ENCODE measurements around the gene KCNQ4. TPM values are rescaled to one million over a fixed set of nuclear protein-coding genes. Genes with fewer than 3 reads are reported as not detected.

KCNQ4 gene
- total RNA-seq, 1 experiment from 2014 or later = 1.4 TPM

DNA sequence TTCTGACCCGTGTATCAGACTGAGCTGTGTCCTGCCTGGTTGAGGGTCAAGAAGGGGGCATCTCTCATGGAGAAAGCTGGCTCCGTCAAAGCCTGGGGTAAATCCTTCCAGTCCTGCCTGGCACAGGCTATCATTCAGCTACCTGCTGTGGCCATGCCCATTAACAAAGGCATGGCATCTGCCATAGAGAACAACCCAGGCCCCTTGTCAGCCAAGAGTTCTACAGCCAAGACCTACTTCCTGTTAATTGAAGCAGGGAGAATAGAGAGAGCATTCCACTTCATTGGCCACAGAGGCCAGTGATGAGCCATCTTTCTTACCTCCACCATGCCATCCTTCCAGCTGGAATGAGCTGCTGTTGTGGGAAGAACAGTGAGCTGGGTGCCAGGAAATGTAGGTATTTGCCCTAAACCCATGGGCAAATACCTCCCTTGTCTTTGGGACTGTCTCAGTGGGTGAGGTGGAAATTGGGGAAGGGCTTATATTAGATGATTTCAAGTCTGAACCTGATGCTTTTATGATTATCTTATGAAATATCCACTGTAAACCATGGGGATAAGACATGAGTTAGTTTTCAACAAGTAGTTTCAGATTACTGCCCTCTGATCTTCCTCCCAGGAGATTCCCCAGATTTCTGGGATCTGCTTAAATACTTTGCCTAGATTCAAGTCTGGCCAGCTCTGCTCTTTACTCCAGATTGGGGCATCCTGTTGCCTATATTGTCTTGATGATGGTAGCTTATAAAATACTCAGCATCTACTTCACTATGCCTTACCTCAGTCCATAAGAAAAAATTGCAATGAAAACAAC, 11.2 kb upstream of the KCNQ4 start:
- no peak overlapping the region for H3K9ac ChIP-seq (ENCODE audit: extremely low read depth, insufficient read length, low read length)
- H2AFZ ChIP-seq (ENCODE audit: low read length) = no peak overlapping the region
- TF ChIP-seq CTCF (conservative IDR thresholded peaks at IDR 0.05) = no peak
- Mint-ChIP-seq H3K27me3 (ENCODE audit: low read depth) (no peaks in the 10 kb centered on the region; the same call in 1 of the 2 replicates), H3K27ac (no peak overlapping the region), H3K36me3 (ENCODE audit: insufficient read depth in 1 of 3, low read depth in 3 of 3) (peaks cover 30 to 68% (median 62%) of the 10 kb centered on the region in 3 experiments), H3K9me3 (peaks cover 12 to 14% of the 10 kb centered on the region in 2 experiments), H3K4me3 (peak overlapping the region in 1 of 2 experiments; percentile 43; a peak in 2 of 5 replicates), H3K4me1 (peaks cover 16 to 28% of the 10 kb centered on the region in 2 experiments)
- H2BK15ac ChIP-seq (ENCODE audit: low read depth, low read length) = no peak overlapping the region
- H3K56ac ChIP-seq (ENCODE audit: insufficient read length, low read depth, low read length) = no peak overlapping the region
- no peaks in the 10 kb centered on the region for H3K27me3 ChIP-seq (ENCODE audit: insufficient read depth, low read length)
- no peak overlapping the region for H4K91ac ChIP-seq (ENCODE audit: insufficient read length, low read depth, low read length)
- no peak overlapping the region for H4K5ac ChIP-seq (ENCODE audit: insufficient read length, low read depth, low read length)
- H2BK20ac ChIP-seq (ENCODE audit: low read depth, low read length, poor library complexity, severe bottlenecking) = no peak overlapping the region
- no CpG with 5 or more reads among the region's 2 CpGs for WGBS (ENCODE audit: extremely low coverage, insufficient read length, low lambda C conversion rate)
- H3K27ac ChIP-seq (ENCODE audit: insufficient read length, low read depth, low read length) = no peak overlapping the region
- DNase-seq = no peak
- no peaks in the 10 kb centered on the region for H3K9me3 ChIP-seq (ENCODE audit: control insufficient read depth, low read depth, low read length)
- no peak overlapping the region for H2AK5ac ChIP-seq (ENCODE audit: insufficient read length, low read length)
- H2BK12ac ChIP-seq (ENCODE audit: insufficient read length, low read depth, low read length) = no peak overlapping the region
- H3K4ac ChIP-seq (ENCODE audit: low read depth, low read length) = no peak overlapping the region
- H3K4me1 ChIP-seq (ENCODE audit: insufficient read depth, low read length) = peaks cover 4% of the 10 kb centered on the region
- H3K23ac ChIP-seq (ENCODE audit: insufficient read length, low read depth, low read length) = no peak overlapping the region
- H3T11ph ChIP-seq (ENCODE audit: low read length) = no peak overlapping the region
- no peaks in the 10 kb centered on the region for H3K79me2 ChIP-seq (ENCODE audit: insufficient read depth, low read length)
- no peaks in the 10 kb centered on the region for H3K79me1 ChIP-seq (ENCODE audit: insufficient read depth, low read depth, low read length, poor library complexity, severe bottlenecking)
- no peak overlapping the region for H4K8ac ChIP-seq (replicated peaks; ENCODE audit: insufficient read length, low read depth, low read length)
- H3K23me2 ChIP-seq (ENCODE audit: insufficient read length, low read depth, low read length, poor library complexity, severe bottlenecking) = no peaks in the 10 kb centered on the region
- H2BK120ac ChIP-seq (ENCODE audit: low read depth, low read length, poor library complexity, severe bottlenecking) = no peak overlapping the region
- no peak overlapping the region for H3K14ac ChIP-seq (ENCODE audit: insufficient read depth, low read length)
- no peak overlapping the region for H3K4me2 ChIP-seq (ENCODE audit: insufficient read depth, insufficient read length, low read length)
- no peak overlapping the region for H2BK5ac ChIP-seq (ENCODE audit: insufficient read length, low read length)
- H3K18ac ChIP-seq (ENCODE audit: insufficient read length, low read depth, low read length) = no peak overlapping the region
- H4K20me1 ChIP-seq (ENCODE audit: control insufficient read depth, insufficient read depth, insufficient read length) = no peaks in the 10 kb centered on the region
